Lung (tissue), 12 donors: ENCODE data around the gene GPR22. TPM values are rescaled to one million over a fixed set of nuclear protein-coding genes. Genes with fewer than 3 reads are reported as not detected.

ENCODE experiments used
- ATAC-seq: fragments of 200-7000 bp; cut with Tn5 transposase; one replicate; pipeline ENCODE4 v1.9.1; 2020; ENCODE audit warnings: moderate number of reproducible peaks; ENCODE audit not compliant: insufficient read depth, low FRiP score
- DNase-seq, 3 donors: peaks; one replicate each; pipeline ENCODE4 v3.0.0-alpha.2; 2013 to 2017
- H3K27ac ChIP-seq, 2 donors: one replicate each; pipeline ENCODE4 v1.5.1; 2013; ENCODE audit warnings: mild to moderate bottlenecking in 2 of 2, moderate library complexity in 2 of 2, control low read depth in 1 of 2, inconsistent platforms in 1 of 2, low read depth in 1 of 2, low read length in 1 of 2
- H3K27me3 ChIP-seq, 3 donors: one replicate each; pipeline ENCODE4 v1.5.1; 2013; ENCODE audit warnings: low read length in 2 of 3; ENCODE audit not compliant: control insufficient read depth in 3 of 3, insufficient read depth in 3 of 3
- H3K36me3 ChIP-seq, 4 donors: one replicate each; pipeline ENCODE4 v1.5.1; 2013; ENCODE audit warnings: low read length in 4 of 4, mild to moderate bottlenecking in 1 of 4, moderate library complexity in 1 of 4; ENCODE audit not compliant: control insufficient read depth in 4 of 4, insufficient read depth in 4 of 4
- H3K4me1 ChIP-seq, 5 donors: one replicate each; pipeline ENCODE4 v1.5.1; 2013; ENCODE audit warnings: low read length in 5 of 5, mild to moderate bottlenecking in 2 of 5, moderate library complexity in 1 of 5; ENCODE audit not compliant: control insufficient read depth in 5 of 5, insufficient read depth in 5 of 5
- H3K4me3 ChIP-seq: one replicate; pipeline ENCODE4 v1.5.1; 2013; ENCODE audit warnings: mild to moderate bottlenecking, control low read depth, moderate library complexity
- H3K9ac ChIP-seq, 2 donors: one replicate each; pipeline ENCODE4 v1.5.1; 2013; ENCODE audit warnings: low read length in 2 of 2, control low read depth in 1 of 2; ENCODE audit not compliant: insufficient read depth in 1 of 2
- H3K9me3 ChIP-seq, 4 donors: one replicate each; pipeline ENCODE4 v1.5.1; 2013; ENCODE audit warnings: low read length in 3 of 4, mild to moderate bottlenecking in 1 of 4, moderate library complexity in 1 of 4; ENCODE audit not compliant: control insufficient read depth in 4 of 4, insufficient read depth in 3 of 4
- CTCF ChIP-seq: IDR thresholded peaks from 2 replicates; pipeline ENCODE4 v1.5.1; 2012; ENCODE audit warnings: mild to moderate bottlenecking; ENCODE audit errors: control extremely low read depth, extremely low read depth
- WGBS, 2 donors: extraction: QIAGEN DNeasy Blood & Tissue Kit; methylation state at CpG; one replicate each; pipeline ENCODE4 v1.1.7; 2013; 5-methylcytosine and 5-hydroxymethylcytosine counted together
- polyA plus RNA-seq, 2 donors: library from polyadenylated mRNA; stranded (reverse); fragments of 200-250 nt; gene quantifications; one replicate each; pipeline ENCODE4 v1.2.1, GENCODE V29; 2013
- total RNA-seq, 2 donors: library from RNA; depleted of rRNA in 1 of 2; stranded (reverse); fragments of >200 nt in 1 of 2; gene quantifications; one replicate each; pipeline ENCODE4 v1.2.1, GENCODE V29; 2014 to 2021
- donor health status: control.
- donor health status: control.
- donor health status: Bipolar disorder and iron deficiency.
- donor health status: healthy.
- donor health status: DM: yes; HTN: yes; CAD: no.

Gene GPR22
- total and polyA plus RNA-seq, 4 donors, result not detected

GRCh38 chr7:107495516-107495915 is 25.7 kb downstream of the GPR22 start:
- Histone ChIP-seq H3K4me3 (no peak overlapping the region), H3K9ac (no peak overlapping the region), H3K36me3 (no peaks in the 10 kb centered on the region), H3K4me1 (peaks cover 0 to 2% (median 0%) of the 10 kb centered on the region in 5 donors), H3K27ac (no peak overlapping the region), H3K9me3 (peaks cover 0 to 2% (median 0%) of the 10 kb centered on the region in 4 donors), H3K27me3 (no peaks in the 10 kb centered on the region)
- DNase-seq, result no peak
- no peak for TF ChIP-seq CTCF
- no peak for ATAC-seq

GRCh38 chr7:107499731-107500130 is 29.9 kb downstream of the GPR22 start:
- Histone ChIP-seq H3K4me1 (peaks cover 0 to 9% (median 0%) of the 10 kb centered on the region in 5 donors), H3K9ac (no peak overlapping the region), H3K27ac (no peak overlapping the region), H3K27me3 (no peaks in the 10 kb centered on the region), H3K9me3 (peaks cover 0 to 2% (median 0%) of the 10 kb centered on the region in 4 donors), H3K36me3 (no peaks in the 10 kb centered on the region), H3K4me3 (no peak overlapping the region)
- WGBS, 2 donors, result 90 to 94% methylated on average over 4 of the region's 4 CpGs
- ATAC-seq (no peak), DNase-seq (no peak)
- no peak for TF ChIP-seq CTCF

GRCh38 chr7:107501593-107501992 is 31.7 kb downstream of the GPR22 start:
- 93 to 96% methylated on average over 1 of the region's 1 CpG for WGBS, 2 donors
- no peaks in the 10 kb centered on the region for H3K27me3 ChIP-seq

More at GRCh38 chr7:107501593-107501992, 31.7 kb downstream of the GPR22 start:
- peaks cover 0 to 13% (median 0%) of the 10 kb centered on the region in 5 donors for H3K4me1 ChIP-seq
- H3K9ac ChIP-seq, result no peak overlapping the region
- DNase-seq (peak in 1 of 3 donors; percentile 41), ATAC-seq (no peak)
- H3K36me3 ChIP-seq, result peaks cover 0 to 3% (median 0%) of the 10 kb centered on the region in 4 donors
- no peak overlapping the region for H3K4me3 ChIP-seq
- no peak overlapping the region for H3K27ac ChIP-seq
- peaks cover 0 to 2% (median 0%) of the 10 kb centered on the region in 4 donors for H3K9me3 ChIP-seq
- TF ChIP-seq CTCF, result peak; percentile 1
